Smooth muscle cell (in vitro differentiated cells): ENCODE data around the gene DHRS12. TPM values are rescaled to one million over a fixed set of nuclear protein-coding genes. Genes with fewer than 3 reads are reported as not detected.

Experiments
- DNase-seq: peaks from one replicate; lab custom pipeline; 2025; ENCODE audit not compliant: unreplicated experiment; lab: John Stamatoyannopoulos, UW
- H2AFZ ChIP-seq: fragments of 200-600 bp; sonication (generic); 2 replicates; pipeline ENCODE4 v1.6.0; 2016; ENCODE audit warnings: antibody characterized with exemption, low read depth, mild to moderate bottlenecking
- H3F3A ChIP-seq: fragments of 200-600 bp; sonication (generic); 2 replicates; pipeline ENCODE4 v1.6.0; 2017; ENCODE audit warnings: antibody characterized with exemption, low read depth
- H3K27ac ChIP-seq: fragments of 200-600 bp; sonication (generic); 2 replicates; pipeline ENCODE4 v1.5.1; 2016; ENCODE audit warnings: low read depth, mild to moderate bottlenecking
- H3K27me3 ChIP-seq: fragments of 200-600 bp; sonication (generic); 2 replicates; pipeline ENCODE4 v1.6.1; 2016; ENCODE audit warnings: low read depth, mild to moderate bottlenecking
- H3K36me3 ChIP-seq: fragments of 200-600 bp; sonication (generic); 2 replicates; pipeline ENCODE4 v1.5.1; 2016; ENCODE audit warnings: low read depth
- H3K4me1 ChIP-seq: fragments of 200-600 bp; sonication (generic); 2 replicates; pipeline ENCODE4 v1.5.1; 2016; ENCODE audit warnings: low read depth
- H3K4me2 ChIP-seq: fragments of 200-600 bp; sonication (generic); 2 replicates; pipeline ENCODE4 v1.6.0; 2016; ENCODE audit warnings: mild to moderate bottlenecking
- H3K4me3 ChIP-seq: fragments of 200-600 bp; sonication (generic); 2 replicates; pipeline ENCODE4 v1.5.1; 2016; ENCODE audit warnings: mild to moderate bottlenecking
- H3K79me2 ChIP-seq: fragments of 200-600 bp; sonication (generic); 2 replicates; pipeline ENCODE4 v1.6.0; 2016; ENCODE audit warnings: low read depth, mild to moderate bottlenecking
- H3K9ac ChIP-seq: fragments of 200-600 bp; sonication (generic); 2 replicates; pipeline ENCODE4 v1.6.0; 2016; ENCODE audit warnings: low read depth
- H3K9me3 ChIP-seq: fragments of 200-600 bp; sonication (generic); replicated peaks from 2 replicates; pipeline ENCODE4 v1.5.1; 2016; ENCODE audit warnings: low read depth
- H4K20me1 ChIP-seq: fragments of 200-600 bp; sonication (generic); 2 replicates; pipeline ENCODE4 v1.6.0; 2016; ENCODE audit warnings: low read depth
- CTCF ChIP-seq: fragments of 200-600 bp; sonication (generic); IDR thresholded peaks from 2 replicates; pipeline ENCODE4 v1.5.1; 2017; ENCODE audit warnings: borderline replicate concordance, mild to moderate bottlenecking, antibody characterized with exemption; ENCODE audit not compliant: insufficient read depth, poor library complexity, severe bottlenecking
- WGBS: methylation state at CpG from one replicate; pipeline ENCODE4 v1.1.7; 2016; ENCODE audit warnings: low lambda C conversion rate; 5-methylcytosine and 5-hydroxymethylcytosine counted together
- polyA plus RNA-seq: library from polyadenylated mRNA; unstranded; fragments of >200 nt; fragmentation: Nextera tagmentation; extraction: Ambion mirVana; gene quantifications from 2 replicates; pipeline ENCODE4 v1.2.1, GENCODE V29; 2016
- total RNA-seq: library from RNA; depleted of rRNA; stranded (reverse); fragments of >200 nt; gene quantifications from 2 replicates; pipeline ENCODE4 v1.2.3, GENCODE V29; 2014

DHRS12 gene
- total and polyA plus RNA-seq, 2 experiments from 2014 or later = 5.7 to 9.9 TPM

- Histone ChIP-seq H3K9ac (no peak overlapping the region), H3K4me1 (no peaks in the 10 kb centered on the region), H3F3A (no peaks in the 10 kb centered on the region), H3K4me2 (no peak overlapping the region), H2AFZ (no peak overlapping the region), H4K20me1 (no peaks in the 10 kb centered on the region), H3K36me3 (no peaks in the 10 kb centered on the region), H3K27ac (no peak overlapping the region), H3K9me3 (no peaks in the 10 kb centered on the region), H3K4me3 (no peak overlapping the region), H3K27me3 (no peaks in the 10 kb centered on the region), H3K79me2 (no peaks in the 10 kb centered on the region)
- WGBS = 93% methylated on average over 13 of the region's 13 CpGs
- DNase-seq = no peak
- TF ChIP-seq CTCF = no peak
Observed at GRCh38 chr13:51822106-51822815, 18.3 kb upstream of the DHRS12 start.

GRCh38 chr13:51821606-51822005, 17.6 kb upstream of the DHRS12 start:
- 92% methylated on average over 2 of the region's 2 CpGs for WGBS
- Histone ChIP-seq H3K27me3 (no peaks in the 10 kb centered on the region), H2AFZ (no peak overlapping the region)

GRCh38 chr13:51820016-51820597, 16.1 kb upstream of the DHRS12 start:
- Histone ChIP-seq H3K4me1 (no peaks in the 10 kb centered on the region), H3K9me3 (no peaks in the 10 kb centered on the region), H3K4me3 (no peak overlapping the region), H3K27ac (no peak overlapping the region), H3K79me2 (no peaks in the 10 kb centered on the region), H3K36me3 (no peaks in the 10 kb centered on the region), H3F3A (no peaks in the 10 kb centered on the region), H2AFZ (no peak overlapping the region), H4K20me1 (no peaks in the 10 kb centered on the region), H3K27me3 (no peaks in the 10 kb centered on the region), H3K4me2 (no peak overlapping the region), H3K9ac (no peak overlapping the region)
- 92% methylated on average over 4 of the region's 4 CpGs for WGBS
- no peak for DNase-seq
- TF ChIP-seq CTCF = no peak

More at GRCh38 chr13:51821606-51822005, 17.6 kb upstream of the DHRS12 start:
- no peaks in the 10 kb centered on the region for H3K79me2 ChIP-seq
- H3K9me3 ChIP-seq = no peaks in the 10 kb centered on the region
- no peaks in the 10 kb centered on the region for H3K4me1 ChIP-seq
- no peak overlapping the region for H3K27ac ChIP-seq
- H3K4me2 ChIP-seq = no peak overlapping the region
- H3K36me3 ChIP-seq = no peaks in the 10 kb centered on the region
- DNase-seq = no peak
- TF ChIP-seq CTCF = no peak
- no peak overlapping the region for H3K9ac ChIP-seq
- H3F3A ChIP-seq = no peaks in the 10 kb centered on the region
- no peak overlapping the region for H3K4me3 ChIP-seq
- H4K20me1 ChIP-seq = no peaks in the 10 kb centered on the region
